Stimulated activated naive CD4-positive, alpha-beta T cell (primary cell): ENCODE results near the gene MEAF6.
"Not testable (repeated sequence)": the region's sequence is repeated elsewhere in the genome, so short reads cannot be mapped to it uniquely, and the experiment has no call there.

Experiments
- DNase-seq, 6 experiments: peaks; one replicate each; lab custom pipeline; 2025; lab: John Stamatoyannopoulos, UW

Gene MEAF6

GRCh38 chr1:37514350-37515184 lies at the start of gene MEAF6:
Gene MEAF6 (minus strand): TSS chr1:37514766. CDS start chr1:37514746, 20 bp downstream.
- peak; percentile 74 to 90 (median 80) for DNase-seq

- no peak for DNase-seq
These were observed 48.4 kb upstream of the MEAF6 start for GRCh38 chr1:37562984-37563383.

- DNase-seq = peak in 4 of 6 experiments; percentile 3 to 13 (median 12)
These were observed 46.9 kb upstream of the MEAF6 start for GRCh38 chr1:37561133-37562132.

- no peak for DNase-seq
These were observed 46.0 kb upstream of the MEAF6 start for GRCh38 chr1:37560401-37561132.

GRCh38 chr1:37559957-37560379 lies 45.4 kb upstream of the MEAF6 start:
- not testable (repeated sequence) for DNase-seq

- DNase-seq = no peak
These were observed 44.5 kb upstream of the MEAF6 start for GRCh38 chr1:37559080-37559479.

GRCh38 chr1:37558411-37558810 lies 43.8 kb upstream of the MEAF6 start:
- no peak for DNase-seq

GRCh38 chr1:37557402-37557801 lies 42.8 kb upstream of the MEAF6 start:
- no peak for DNase-seq

- peak in 1 of 6 experiments; percentile 8 for DNase-seq
These were observed 42.2 kb upstream of the MEAF6 start, which contains the start of gene DNALI1 for GRCh38 chr1:37556712-37557196. Gene DNALI1 (plus strand): TSS chr1:37556940. CDS start chr1:37556995, 55 bp downstream.

GRCh38 chr1:37553927-37554808 lies 39.6 kb upstream of the MEAF6 start, which contains the start of gene SNIP1:
Gene SNIP1 (minus strand): TSS chr1:37554293. CDS start chr1:37554229, 64 bp downstream.
- peak; percentile 81 to 93 (median 90) for DNase-seq

GRCh38 chr1:37553598-37553926 lies 39.0 kb upstream of the MEAF6 start:
- no peak for DNase-seq

- no peak for DNase-seq
These were observed 34.8 kb upstream of the MEAF6 start for GRCh38 chr1:37549341-37549740.

GRCh38 chr1:37545019-37545418 lies 30.5 kb upstream of the MEAF6 start:
- DNase-seq = no peak

- no peak for DNase-seq
These were observed 30.0 kb upstream of the MEAF6 start for GRCh38 chr1:37544530-37544929.

GRCh38 chr1:37540036-37540785 lies 25.6 kb upstream of the MEAF6 start:
- no peak for DNase-seq

- DNase-seq = not testable (repeated sequence)
These were observed 24.6 kb upstream of the MEAF6 start for GRCh38 chr1:37539154-37539553.

GRCh38 chr1:37537378-37537777 lies 22.8 kb upstream of the MEAF6 start:
- DNase-seq = no peak

GRCh38 chr1:37533317-37534093 lies 18.9 kb upstream of the MEAF6 start:
- no peak for DNase-seq
